ENCODE measurements around the gene ALAD.

The ALAD gene

DNA sequence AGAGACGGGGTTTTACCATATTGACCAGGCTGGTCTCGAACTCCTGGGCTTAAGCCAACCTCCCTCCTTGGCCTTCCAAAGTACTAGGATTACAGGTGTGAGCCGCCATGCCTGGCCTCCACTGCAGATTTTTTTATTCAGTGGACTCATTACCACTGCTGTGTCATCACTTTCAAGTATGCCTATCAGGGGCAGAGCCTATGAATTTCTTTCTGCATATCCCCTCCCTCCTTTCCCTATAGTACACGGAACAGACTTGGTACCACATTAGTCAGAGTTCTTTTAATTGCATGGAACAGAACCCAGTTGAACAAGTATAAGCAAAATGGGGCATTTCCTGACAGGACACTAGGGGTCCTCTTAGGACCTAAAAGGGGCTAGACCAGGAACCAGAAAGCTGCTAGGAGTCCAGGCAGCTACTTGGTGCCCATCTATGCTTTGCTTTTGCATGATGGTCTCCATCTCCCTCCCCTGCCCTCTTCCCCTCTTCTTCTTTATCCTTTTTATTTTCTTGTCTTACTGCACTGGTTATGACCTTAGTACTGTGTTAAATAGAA, 46.0 kb downstream of the ALAD start:
- TF ChIP-seq, protein P1, sequence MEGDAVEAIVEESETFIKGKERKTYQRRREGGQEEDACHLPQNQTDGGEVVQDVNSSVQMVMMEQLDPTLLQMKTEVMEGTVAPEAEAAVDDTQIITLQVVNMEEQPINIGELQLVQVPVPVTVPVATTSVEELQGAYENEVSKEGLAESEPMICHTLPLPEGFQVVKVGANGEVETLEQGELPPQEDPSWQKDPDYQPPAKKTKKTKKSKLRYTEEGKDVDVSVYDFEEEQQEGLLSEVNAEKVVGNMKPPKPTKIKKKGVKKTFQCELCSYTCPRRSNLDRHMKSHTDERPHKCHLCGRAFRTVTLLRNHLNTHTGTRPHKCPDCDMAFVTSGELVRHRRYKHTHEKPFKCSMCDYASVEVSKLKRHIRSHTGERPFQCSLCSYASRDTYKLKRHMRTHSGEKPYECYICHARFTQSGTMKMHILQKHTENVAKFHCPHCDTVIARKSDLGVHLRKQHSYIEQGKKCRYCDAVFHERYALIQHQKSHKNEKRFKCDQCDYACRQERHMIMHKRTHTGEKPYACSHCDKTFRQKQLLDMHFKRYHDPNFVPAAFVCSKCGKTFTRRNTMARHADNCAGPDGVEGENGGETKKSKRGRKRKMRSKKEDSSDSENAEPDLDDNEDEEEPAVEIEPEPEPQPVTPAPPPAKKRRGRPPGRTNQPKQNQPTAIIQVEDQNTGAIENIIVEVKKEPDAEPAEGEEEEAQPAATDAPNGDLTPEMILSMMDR (conservative IDR thresholded peaks at IDR 0.05; ENCODE audit: low read depth): no peak
- no peak for DNase-seq (ENCODE audit: low spot score)
- H3K27ac ChIP-seq: no peak overlapping the region
- POLR2A ChIA-PET (ENCODE audit: low non-redundant PET): interaction anchor here (0.6 to 0.7 kb wide), 2 partner anchors 15 to 46 kb away, joined by 3 to 4 read pairs; partner anchors contain the start of genes ALAD and WDR31
- CTCF ChIA-PET: interaction anchor here (0.6 to 0.7 kb wide), 2 partner anchors 58 to 590 kb away, joined by 3 to 7 read pairs; no protein-coding TSS in a partner anchor

DNA sequence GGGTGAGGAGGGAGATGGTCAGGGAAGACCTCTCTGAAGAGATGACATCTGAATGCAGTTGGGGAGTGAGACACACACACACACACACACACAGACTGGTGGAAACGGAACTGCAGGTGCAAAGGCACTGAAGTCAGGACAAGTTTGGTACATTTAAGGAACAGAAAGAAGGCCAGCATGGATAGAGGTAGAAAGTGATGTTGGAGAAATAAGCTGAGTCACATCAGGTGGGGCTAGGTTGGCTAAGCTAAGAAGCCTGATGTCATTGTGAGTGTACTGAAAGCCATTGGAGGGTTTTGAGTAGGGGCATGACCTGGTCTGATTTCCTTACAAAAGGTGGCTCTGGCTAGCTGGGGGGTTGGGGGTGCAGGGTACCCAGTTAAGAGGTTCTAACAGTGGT, 48.7 kb downstream of the ALAD start:
- ChIA-PET POLR2A (ENCODE audit: low non-redundant PET) (no interaction called here), CTCF (interaction anchor here (1.3 kb wide), 1 partner anchor 12 kb away, joined by 4 read pairs; the partner anchor contains the start of gene WDR31)
- DNase-seq (ENCODE audit: low spot score): peak; percentile 40
- H3K27ac ChIP-seq: no peak overlapping the region
- TF ChIP-seq, protein P1 (conservative IDR thresholded peaks at IDR 0.05; ENCODE audit: low read depth): no peak

DNA sequence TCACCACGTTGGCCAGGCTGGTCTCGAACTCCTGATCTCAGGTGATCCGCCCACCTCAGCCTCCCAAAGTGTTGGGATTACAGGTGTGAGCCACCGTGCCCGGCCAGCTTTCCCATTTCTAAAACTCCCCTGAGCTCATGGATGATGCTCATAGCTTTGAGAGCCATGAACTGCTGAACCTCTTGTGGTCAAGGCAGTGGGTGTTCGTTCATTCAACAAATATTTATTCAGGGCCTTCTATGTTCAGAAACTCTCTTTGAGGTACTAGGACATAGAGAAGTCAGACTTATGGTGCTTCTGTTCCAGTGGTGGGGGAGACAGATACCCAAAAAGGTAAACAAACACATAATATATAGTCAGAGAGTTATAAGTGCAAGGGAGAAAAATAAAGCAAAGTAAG, 49.1 kb downstream of the ALAD start:
- TF ChIP-seq, protein P1 (conservative IDR thresholded peaks at IDR 0.05; ENCODE audit: low read depth): no peak
- ChIA-PET CTCF (interaction anchor here (1.3 kb wide), 1 partner anchor 12 kb away, joined by 4 read pairs; the partner anchor contains the start of gene WDR31), POLR2A (ENCODE audit: low non-redundant PET) (no interaction called here)
- no peak for DNase-seq (ENCODE audit: low spot score)
- H3K27ac ChIP-seq: no peak overlapping the region

DNA sequence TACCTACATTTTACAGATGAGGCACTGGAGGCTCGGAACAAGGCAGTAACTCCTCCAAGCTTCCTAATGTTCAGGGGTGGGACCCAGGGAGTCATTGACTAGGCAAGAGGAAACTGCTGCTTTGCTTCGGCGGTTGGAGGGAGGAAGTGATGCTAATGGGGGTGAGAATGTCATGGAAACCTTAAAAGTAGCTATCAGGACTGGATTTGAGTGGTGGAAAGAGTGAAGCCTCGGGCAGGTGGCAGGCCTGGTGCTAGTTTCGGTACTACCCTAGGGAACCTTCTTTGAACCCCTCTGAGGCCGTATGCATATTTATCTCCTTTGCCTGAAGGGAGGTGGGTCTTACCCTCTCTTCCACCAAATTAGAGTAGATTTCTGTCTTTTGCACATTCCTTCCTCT, 50.1 kb downstream of the ALAD start:
- POLR2A ChIA-PET (ENCODE audit: low non-redundant PET): no interaction called here
- CTCF ChIA-PET: interaction anchor here (0.6 to 0.7 kb wide), 2 partner anchors 8 to 1552 kb away, joined by 3 to 8 read pairs; no protein-coding TSS in a partner anchor
- H3K27ac ChIP-seq: no peak overlapping the region
- DNase-seq (ENCODE audit: low spot score): no peak
- TF ChIP-seq, protein P1 (conservative IDR thresholded peaks at IDR 0.05; ENCODE audit: low read depth): no peak

DNA sequence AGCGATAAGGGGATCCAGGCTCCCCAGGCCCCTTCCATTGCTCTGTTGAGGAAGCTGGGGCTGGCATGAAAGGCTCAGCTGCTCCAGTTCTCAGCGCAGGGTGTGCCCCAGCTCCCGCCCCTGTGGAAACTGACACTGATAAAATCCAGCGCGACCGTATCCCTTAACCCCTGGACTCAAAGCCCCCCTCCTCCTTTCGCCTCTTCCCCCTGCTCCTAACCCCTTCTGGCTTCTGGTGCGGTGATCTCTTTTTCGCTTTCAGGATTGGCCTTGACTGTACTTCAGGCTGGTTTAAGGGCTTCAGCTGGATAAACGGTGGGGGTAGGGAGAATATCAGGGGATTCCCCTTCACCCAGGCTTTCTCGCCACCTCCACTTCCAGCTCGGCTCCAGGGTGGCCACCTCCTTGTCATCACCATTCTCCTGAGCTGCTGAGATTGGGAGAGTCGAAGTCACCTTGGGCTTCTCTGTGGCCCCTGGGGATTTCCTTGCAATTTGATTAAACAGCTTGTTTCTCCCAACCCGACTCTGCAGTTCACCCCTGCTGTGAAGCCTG, 50.9 kb downstream of the ALAD start:
- no peak for DNase-seq (ENCODE audit: low spot score)
- TF ChIP-seq, protein P1 (conservative IDR thresholded peaks at IDR 0.05; ENCODE audit: low read depth): no peak
- POLR2A ChIA-PET (ENCODE audit: low non-redundant PET): interaction anchor here (0.6 kb wide), 1 partner anchor 18 kb away, joined by 3 read pairs; no protein-coding TSS in a partner anchor
- CTCF ChIA-PET: interaction anchor here (0.6 to 1.3 kb wide), 3 partner anchors 10 to 1911 kb away, joined by 3 read pairs; partner anchors contain the start of gene WDR31
- no peak overlapping the region for H3K27ac ChIP-seq

DNA sequence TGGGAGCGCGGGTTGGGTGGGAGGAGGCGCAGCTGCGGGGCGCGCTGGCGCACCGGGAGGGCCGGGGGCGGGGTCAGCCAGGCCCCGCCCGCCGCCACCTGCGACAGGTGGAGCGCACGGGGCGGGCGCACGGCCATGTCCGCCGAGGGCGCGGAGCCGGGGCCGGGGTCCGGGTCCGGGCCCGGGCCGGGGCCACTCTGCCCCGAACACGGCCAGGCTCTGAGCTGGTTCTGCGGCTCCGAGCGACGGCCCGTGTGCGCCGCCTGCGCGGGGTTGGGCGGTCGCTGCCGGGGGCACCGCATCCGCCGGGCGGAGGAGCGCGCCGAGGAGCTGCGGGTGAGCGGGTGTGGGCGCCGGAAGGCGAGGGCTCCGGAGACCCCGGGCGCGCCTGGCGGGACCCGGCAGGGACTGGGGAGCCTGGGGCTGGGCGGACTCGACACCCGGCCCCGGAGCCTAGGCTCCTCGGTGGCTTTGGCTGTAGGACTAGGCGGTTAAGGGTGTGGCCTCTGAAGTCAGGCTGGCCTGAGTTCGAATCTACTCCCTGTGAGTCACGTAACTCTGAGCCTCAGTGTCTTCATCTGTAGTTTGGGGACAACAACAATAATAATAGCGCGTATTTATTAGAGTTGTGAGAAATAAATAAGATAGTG, 51.5 kb downstream of the ALAD start, which contains the start of gene BSPRY:
Gene BSPRY, plus strand, starts transcription at position 97 of the 650 bp plus-strand sequence. Its CDS starts 39 bp downstream, at position 136.
- H3K27ac ChIP-seq: no peak within 1 kb of the TSS
- CTCF ChIA-PET: interaction anchor here (0.6 to 1.3 kb wide), 3 partner anchors 10 to 242 kb away, joined by 3 to 5 read pairs (median 3); partner anchors contain the start of gene WDR31
- DNase-seq (ENCODE audit: low spot score): peak; percentile 54
- POLR2A ChIA-PET (ENCODE audit: low non-redundant PET): interaction anchor here (0.6 kb wide), 1 partner anchor 19 kb away, joined by 3 read pairs; no protein-coding TSS in a partner anchor
- TF ChIP-seq, protein P1 (conservative IDR thresholded peaks at IDR 0.05; ENCODE audit: low read depth): no peak
